Activated naive CD8-positive, alpha-beta T cell treated with anti-CD3 and anti-CD28 coated beads for 36 hours (primary cell): ENCODE data around the gene SELPLG. TPM values are rescaled to one million over a fixed set of nuclear protein-coding genes. Genes with fewer than 3 reads are reported as not detected.

ENCODE experiments used
- DNase-seq: peaks from one replicate; pipeline ENCODE4 v3.0.0; 2021
- H3K27ac Mint-ChIP-seq: one replicate; pipeline ENCODE4 v1.8.0; 2022; ENCODE audit warnings: mild to moderate bottlenecking, moderate library complexity, mixed read lengths
- H3K27me3 Mint-ChIP-seq: one replicate; pipeline ENCODE4 v1.8.0; 2022; ENCODE audit warnings: mild to moderate bottlenecking, mixed read lengths
- H3K36me3 Mint-ChIP-seq: one replicate; pipeline ENCODE4 v1.8.0; 2021; ENCODE audit warnings: mild to moderate bottlenecking, mixed read lengths
- H3K4me1 Mint-ChIP-seq: one replicate; pipeline ENCODE4 v1.8.0; 2021; ENCODE audit warnings: mixed read lengths
- H3K4me3 Mint-ChIP-seq: one replicate; pipeline ENCODE4 v1.8.0; 2022; ENCODE audit warnings: mild to moderate bottlenecking, moderate library complexity, mixed read lengths
- H3K9me3 Mint-ChIP-seq: one replicate; pipeline ENCODE4 v1.8.0; 2022; ENCODE audit warnings: mixed read lengths
- total RNA-seq, 2 experiments: library from RNA; stranded (reverse); gene quantifications; one replicate each; pipeline ENCODE4 v1.2.3, GENCODE V29; 2021

SELPLG gene
- total RNA-seq, 2 experiments from 2014 or later, result 22.2 to 23.0 TPM

- H3K9me3 Mint-ChIP-seq, result peaks cover 3% of the 10 kb centered on the region
- H3K27ac Mint-ChIP-seq, result no peak overlapping the region
- no peak for DNase-seq
- H3K4me1 Mint-ChIP-seq, result peaks cover 26% of the 10 kb centered on the region
- no peak overlapping the region for H3K4me3 Mint-ChIP-seq
- peaks cover 3% of the 10 kb centered on the region for H3K27me3 Mint-ChIP-seq
- H3K36me3 Mint-ChIP-seq, result peaks cover 3% of the 10 kb centered on the region
These were observed 22.7 kb downstream of the SELPLG start for GRCh38 chr12:108610856-108611605.

GRCh38 chr12:108610336-108610815 lies 23.3 kb downstream of the SELPLG start:
- H3K27me3 Mint-ChIP-seq, result peaks cover 10% of the 10 kb centered on the region
- H3K36me3 Mint-ChIP-seq, result peaks cover 4% of the 10 kb centered on the region
- peaks cover 6% of the 10 kb centered on the region for H3K9me3 Mint-ChIP-seq
- H3K4me3 Mint-ChIP-seq, result no peak overlapping the region
- DNase-seq, result no peak
- peaks cover 28% of the 10 kb centered on the region for H3K4me1 Mint-ChIP-seq
- no peak overlapping the region for H3K27ac Mint-ChIP-seq

GRCh38 chr12:108609537-108610335 lies 24.0 kb downstream of the SELPLG start:
- DNase-seq, result no peak
- peaks cover 12% of the 10 kb centered on the region for H3K27me3 Mint-ChIP-seq
- no peak overlapping the region for H3K4me3 Mint-ChIP-seq
- H3K9me3 Mint-ChIP-seq, result peaks cover 8% of the 10 kb centered on the region
- H3K36me3 Mint-ChIP-seq, result peaks cover 5% of the 10 kb centered on the region
- H3K4me1 Mint-ChIP-seq, result peaks cover 27% of the 10 kb centered on the region
- H3K27ac Mint-ChIP-seq, result no peak overlapping the region

GRCh38 chr12:108608616-108609015 lies 25.1 kb downstream of the SELPLG start:
- no peak overlapping the region for H3K4me3 Mint-ChIP-seq
- H3K36me3 Mint-ChIP-seq, result peaks cover 5% of the 10 kb centered on the region
- no peak overlapping the region for H3K27ac Mint-ChIP-seq
- peaks cover 19% of the 10 kb centered on the region for H3K4me1 Mint-ChIP-seq
- DNase-seq, result no peak
- peaks cover 12% of the 10 kb centered on the region for H3K27me3 Mint-ChIP-seq
- H3K9me3 Mint-ChIP-seq, result peaks cover 8% of the 10 kb centered on the region

- Mint-ChIP-seq H3K27me3 (peaks cover 12% of the 10 kb centered on the region), H3K9me3 (peaks cover 8% of the 10 kb centered on the region), H3K27ac (no peak overlapping the region), H3K4me1 (peaks cover 16% of the 10 kb centered on the region), H3K36me3 (peaks cover 5% of the 10 kb centered on the region), H3K4me3 (no peak overlapping the region)
- DNase-seq, result no peak
These were observed 25.6 kb downstream of the SELPLG start for GRCh38 chr12:108607981-108608600.

- Mint-ChIP-seq H3K36me3 (peaks cover 5% of the 10 kb centered on the region), H3K27me3 (peaks cover 12% of the 10 kb centered on the region), H3K4me3 (no peak overlapping the region), H3K27ac (no peak overlapping the region), H3K9me3 (peaks cover 8% of the 10 kb centered on the region), H3K4me1 (peaks cover 3% of the 10 kb centered on the region)
- no peak for DNase-seq
These were observed 27.2 kb downstream of the SELPLG start for GRCh38 chr12:108606492-108606891.

- Mint-ChIP-seq H3K27me3 (peaks cover 12% of the 10 kb centered on the region), H3K27ac (peak overlapping the region; percentile 80), H3K9me3 (peaks cover 8% of the 10 kb centered on the region), H3K36me3 (peaks cover 5% of the 10 kb centered on the region), H3K4me1 (peaks cover 3% of the 10 kb centered on the region), H3K4me3 (peak overlapping the region; percentile 56)
- DNase-seq, result no peak
These were observed 27.8 kb downstream of the SELPLG start for GRCh38 chr12:108605690-108606406.

GRCh38 chr12:108605000-108605689 lies 28.5 kb downstream of the SELPLG start:
- H3K4me3 Mint-ChIP-seq, result peak overlapping the region; percentile 56
- H3K9me3 Mint-ChIP-seq, result peaks cover 8% of the 10 kb centered on the region
- H3K27me3 Mint-ChIP-seq, result peaks cover 12% of the 10 kb centered on the region
- peak overlapping the region; percentile 80 for H3K27ac Mint-ChIP-seq
- H3K36me3 Mint-ChIP-seq, result peaks cover 5% of the 10 kb centered on the region
- no peak for DNase-seq
- H3K4me1 Mint-ChIP-seq, result peaks cover 3% of the 10 kb centered on the region

- H3K27me3 Mint-ChIP-seq, result peaks cover 12% of the 10 kb centered on the region
- H3K9me3 Mint-ChIP-seq, result peaks cover 8% of the 10 kb centered on the region
- peaks cover 3% of the 10 kb centered on the region for H3K4me1 Mint-ChIP-seq
- no peak overlapping the region for H3K4me3 Mint-ChIP-seq
- H3K27ac Mint-ChIP-seq, result no peak overlapping the region
- no peak for DNase-seq
- peaks cover 5% of the 10 kb centered on the region for H3K36me3 Mint-ChIP-seq
These were observed 29.3 kb downstream of the SELPLG start for GRCh38 chr12:108604208-108604941.

- DNase-seq, result no peak
- peaks cover 5% of the 10 kb centered on the region for H3K36me3 Mint-ChIP-seq
- peaks cover 3% of the 10 kb centered on the region for H3K4me1 Mint-ChIP-seq
- H3K27ac Mint-ChIP-seq, result no peak overlapping the region
- no peak overlapping the region for H3K4me3 Mint-ChIP-seq
- H3K9me3 Mint-ChIP-seq, result peaks cover 8% of the 10 kb centered on the region
- H3K27me3 Mint-ChIP-seq, result peaks cover 12% of the 10 kb centered on the region
These were observed 30.0 kb downstream of the SELPLG start for GRCh38 chr12:108603743-108604142.

GRCh38 chr12:108602976-108603704 lies 30.6 kb downstream of the SELPLG start:
- Mint-ChIP-seq H3K27me3 (peaks cover 12% of the 10 kb centered on the region), H3K27ac (no peak overlapping the region), H3K9me3 (peaks cover 8% of the 10 kb centered on the region), H3K4me3 (no peak overlapping the region), H3K4me1 (peaks cover 3% of the 10 kb centered on the region), H3K36me3 (peaks cover 5% of the 10 kb centered on the region)
- DNase-seq, result no peak

- Mint-ChIP-seq H3K4me1 (peaks cover 3% of the 10 kb centered on the region), H3K27me3 (peaks cover 12% of the 10 kb centered on the region), H3K4me3 (no peak overlapping the region), H3K27ac (no peak overlapping the region), H3K36me3 (peaks cover 5% of the 10 kb centered on the region), H3K9me3 (peaks cover 8% of the 10 kb centered on the region)
- no peak for DNase-seq
These were observed 31.4 kb downstream of the SELPLG start for GRCh38 chr12:108602209-108602705.

- Mint-ChIP-seq H3K36me3 (peaks cover 4% of the 10 kb centered on the region), H3K27me3 (peaks cover 5% of the 10 kb centered on the region), H3K4me1 (peaks cover 3% of the 10 kb centered on the region), H3K27ac (no peak overlapping the region), H3K9me3 (peaks cover 4% of the 10 kb centered on the region), H3K4me3 (no peak overlapping the region)
- DNase-seq, result no peak
These were observed 33.0 kb downstream of the SELPLG start for GRCh38 chr12:108600702-108601007.
